Raji (cell line): Measurements from ENCODE around the gene VWA8.

Source experiments
- POLR2A ChIP-seq: IDR thresholded peaks from 2 replicates; pipeline ENCODE4 v1.6.1; 2011; ENCODE audit warnings: low read depth, low read length, control low read depth; ENCODE audit not compliant: insufficient read depth

Gene VWA8

GRCh38 chr13:41675306-41675705, 285.6 kb downstream of the VWA8 start:
- TF ChIP-seq POLR2A: no peak

GRCh38 chr13:41674246-41674645, 286.7 kb downstream of the VWA8 start:
- TF ChIP-seq POLR2A: no peak

- no peak for TF ChIP-seq POLR2A
Observed at GRCh38 chr13:41673640-41674039, 287.3 kb downstream of the VWA8 start.

GRCh38 chr13:41670873-41671443, 290.0 kb downstream of the VWA8 start:
- TF ChIP-seq POLR2A: no peak

GRCh38 chr13:41668130-41668757, 292.7 kb downstream of the VWA8 start:
- no peak for TF ChIP-seq POLR2A

GRCh38 chr13:41666644-41667043, 294.3 kb downstream of the VWA8 start:
- TF ChIP-seq POLR2A: no peak

- TF ChIP-seq POLR2A: no peak
Observed at GRCh38 chr13:41660411-41660810, 300.5 kb downstream of the VWA8 start.

GRCh38 chr13:41658057-41658661, 302.8 kb downstream of the VWA8 start:
- TF ChIP-seq POLR2A: no peak

GRCh38 chr13:41655997-41656396, 304.9 kb downstream of the VWA8 start:
- TF ChIP-seq POLR2A: no peak

- TF ChIP-seq POLR2A: no peak
Observed at GRCh38 chr13:41654796-41655195, 306.1 kb downstream of the VWA8 start.

GRCh38 chr13:41652735-41653361, 308.1 kb downstream of the VWA8 start:
- TF ChIP-seq POLR2A: no peak

GRCh38 chr13:41651413-41652058, 309.4 kb downstream of the VWA8 start:
- no peak for TF ChIP-seq POLR2A

GRCh38 chr13:41650706-41651105, 310.2 kb downstream of the VWA8 start:
- TF ChIP-seq POLR2A: no peak

GRCh38 chr13:41649659-41650058, 311.2 kb downstream of the VWA8 start:
- TF ChIP-seq POLR2A: no peak

- TF ChIP-seq POLR2A: no peak
Observed at GRCh38 chr13:41648314-41648935, 312.5 kb downstream of the VWA8 start.

- no peak for TF ChIP-seq POLR2A
Observed at GRCh38 chr13:41645331-41645730, 315.6 kb downstream of the VWA8 start.

GRCh38 chr13:41644742-41645141, 316.2 kb downstream of the VWA8 start:
- no peak for TF ChIP-seq POLR2A
